Panc1 (cell line): Measurements from ENCODE around the gene PDGFD. TPM values are rescaled to one million over a fixed set of nuclear protein-coding genes. Genes with fewer than 3 reads are reported as not detected.

ENCODE experiments used
- ATAC-seq: fragments of 200-7000 bp; cut with Tn5 transposase; 2 replicates; pipeline ENCODE4 v1.9.1; 2020; ENCODE audit warnings: mild to moderate bottlenecking, moderate library complexity
- BruUV-seq: library from RNA; stranded (reverse); fragments of 400-500 nt; replicated peaks from 2 replicates; lab custom pipeline; 2021; lab: Mats Ljungman, UMichigan
- CTCF ChIA-PET: fragments of 300-600 bp; sonication (Branson Sonifier 250); formaldehyde crosslinking; loops from one replicate; lab custom pipeline; 2022; ENCODE audit warnings: antibody characterized with exemption; lab: Charles Lee
- POLR2A ChIA-PET: fragments of 300-600 bp; sonication (Branson Sonifier 250); formaldehyde crosslinking; loops from one replicate; lab custom pipeline; 2022; ENCODE audit warnings: antibody characterized with exemption; lab: Charles Lee
- DNase-seq: peaks from one replicate; pipeline ENCODE4 v3.0.0-alpha.2; 2010; ENCODE audit warnings: low read depth, low spot score
- H3K27ac ChIP-seq: 2 replicates; pipeline ENCODE4 v1.5.1; 2011; ENCODE audit warnings: mild to moderate bottlenecking, low read length, inconsistent platforms
- H3K27me3 ChIP-seq: fragments of 200-500 bp; sonication (Bioruptor generic); 2 replicates; pipeline ENCODE4 v1.6.0; 2014; ENCODE audit warnings: low read length, inconsistent platforms; ENCODE audit not compliant: control insufficient read depth, insufficient read depth
- H3K36me3 ChIP-seq: fragments of 200-500 bp; sonication (Bioruptor generic); 2 replicates; pipeline ENCODE4 v1.5.1; 2014; ENCODE audit warnings: inconsistent platforms, mild to moderate bottlenecking, low read length, moderate library complexity; ENCODE audit not compliant: control insufficient read depth, insufficient read depth
- H3K4me1 ChIP-seq: 2 replicates; pipeline ENCODE4 v1.5.1; 2011; ENCODE audit warnings: inconsistent platforms, mild to moderate bottlenecking, low read length, moderate library complexity; ENCODE audit not compliant: control insufficient read depth, insufficient read depth
- H3K4me3 ChIP-seq, 2 experiments: 2 replicates each; pipeline ENCODE4 v1.5.1; 2011 to 2012; ENCODE audit warnings: low read depth in 2 of 2, low read length in 2 of 2, mild to moderate bottlenecking in 2 of 2, inconsistent platforms in 1 of 2, moderate library complexity in 1 of 2
- H3K9me3 ChIP-seq: fragments of 200-500 bp; sonication (Bioruptor generic); 2 replicates; pipeline ENCODE4 v1.5.1; 2014; ENCODE audit warnings: low read depth, mild to moderate bottlenecking, inconsistent platforms, low read length, moderate library complexity; ENCODE audit not compliant: control insufficient read depth, insufficient read depth
- POLR2AphosphoS5 ChIP-seq: IDR thresholded peaks from 2 replicates; pipeline ENCODE4 v1.6.1; 2012; ENCODE audit warnings: mild to moderate bottlenecking, low read depth, low read length, moderate library complexity
- SIN3A ChIP-seq: IDR thresholded peaks from 2 replicates; pipeline ENCODE4 v1.6.1; 2012; ENCODE audit warnings: low read depth, mild to moderate bottlenecking, low read length, moderate library complexity, borderline replicate concordance; ENCODE audit not compliant: insufficient read depth
- TCF7L2 ChIP-seq: IDR thresholded peaks from 2 replicates; pipeline ENCODE4 v1.6.1; 2011; ENCODE audit warnings: mild to moderate bottlenecking, low read depth, low read length, inconsistent platforms
- in situ Hi-C: cut with HindIII; loops from 2 replicates; pipeline ENCODE4 v1.10.0; 2016; ENCODE audit warnings: low sequenced_read_pairs, low pct_unique_long_range_greater_than_20kb
- intact Hi-C: fragments of 100-400 bp; cut with micrococcal nuclease; formaldehyde crosslinking; loops from one replicate; pipeline ENCODE4 v1.10.0; 2022; ENCODE audit not compliant: unreplicated experiment
- total RNA-seq: library from RNA; stranded (reverse); gene quantifications from one replicate; pipeline ENCODE4 v1.2.1, GENCODE V29; 2021; ENCODE audit not compliant: unreplicated experiment
- TF ChIP-seq, protein P1 (sequence below): fragments of 450-650 bp; IDR thresholded peaks from 2 replicates; pipeline ENCODE4 v1.5.1; 2017; ENCODE audit warnings: mild to moderate bottlenecking
- TF ChIP-seq, protein P2 (sequence below), 2 experiments: IDR thresholded peaks; 2 replicates each; pipeline ENCODE4 v1.6.1; 2011 to 2012; ENCODE audit warnings: low read depth in 2 of 2, control low read depth in 1 of 2, low read length in 1 of 2, mild to moderate bottlenecking in 1 of 2, moderate library complexity in 1 of 2; ENCODE audit not compliant: insufficient read depth in 1 of 2

The PDGFD gene
- total RNA-seq, 1 experiment from 2014 or later, result 1.3 TPM

DNA sequence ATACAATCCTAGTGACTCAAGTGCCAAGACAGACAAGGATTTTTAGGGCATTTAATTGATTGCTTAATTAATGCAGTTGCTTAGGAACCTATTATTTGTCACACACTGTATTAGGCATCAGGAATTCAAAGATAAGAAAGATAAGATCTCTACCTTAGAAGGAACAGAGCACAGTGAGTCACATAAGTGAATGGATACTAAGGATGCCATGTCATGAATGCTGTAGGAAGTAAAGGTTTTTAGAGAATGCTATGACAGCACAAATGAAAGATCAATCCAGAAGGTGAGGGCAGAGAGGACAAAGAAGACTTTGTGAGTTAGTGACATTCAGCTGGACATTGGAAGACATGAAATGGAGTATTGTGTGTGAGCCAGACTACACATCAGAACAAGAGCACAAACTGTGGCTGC is 275.4 kb downstream of the PDGFD start:
- no peak for TF ChIP-seq SIN3A
- no peak for TF ChIP-seq TCF7L2
- TF ChIP-seq, protein P1, sequence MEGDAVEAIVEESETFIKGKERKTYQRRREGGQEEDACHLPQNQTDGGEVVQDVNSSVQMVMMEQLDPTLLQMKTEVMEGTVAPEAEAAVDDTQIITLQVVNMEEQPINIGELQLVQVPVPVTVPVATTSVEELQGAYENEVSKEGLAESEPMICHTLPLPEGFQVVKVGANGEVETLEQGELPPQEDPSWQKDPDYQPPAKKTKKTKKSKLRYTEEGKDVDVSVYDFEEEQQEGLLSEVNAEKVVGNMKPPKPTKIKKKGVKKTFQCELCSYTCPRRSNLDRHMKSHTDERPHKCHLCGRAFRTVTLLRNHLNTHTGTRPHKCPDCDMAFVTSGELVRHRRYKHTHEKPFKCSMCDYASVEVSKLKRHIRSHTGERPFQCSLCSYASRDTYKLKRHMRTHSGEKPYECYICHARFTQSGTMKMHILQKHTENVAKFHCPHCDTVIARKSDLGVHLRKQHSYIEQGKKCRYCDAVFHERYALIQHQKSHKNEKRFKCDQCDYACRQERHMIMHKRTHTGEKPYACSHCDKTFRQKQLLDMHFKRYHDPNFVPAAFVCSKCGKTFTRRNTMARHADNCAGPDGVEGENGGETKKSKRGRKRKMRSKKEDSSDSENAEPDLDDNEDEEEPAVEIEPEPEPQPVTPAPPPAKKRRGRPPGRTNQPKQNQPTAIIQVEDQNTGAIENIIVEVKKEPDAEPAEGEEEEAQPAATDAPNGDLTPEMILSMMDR, result no peak
- TF ChIP-seq, protein P2, sequence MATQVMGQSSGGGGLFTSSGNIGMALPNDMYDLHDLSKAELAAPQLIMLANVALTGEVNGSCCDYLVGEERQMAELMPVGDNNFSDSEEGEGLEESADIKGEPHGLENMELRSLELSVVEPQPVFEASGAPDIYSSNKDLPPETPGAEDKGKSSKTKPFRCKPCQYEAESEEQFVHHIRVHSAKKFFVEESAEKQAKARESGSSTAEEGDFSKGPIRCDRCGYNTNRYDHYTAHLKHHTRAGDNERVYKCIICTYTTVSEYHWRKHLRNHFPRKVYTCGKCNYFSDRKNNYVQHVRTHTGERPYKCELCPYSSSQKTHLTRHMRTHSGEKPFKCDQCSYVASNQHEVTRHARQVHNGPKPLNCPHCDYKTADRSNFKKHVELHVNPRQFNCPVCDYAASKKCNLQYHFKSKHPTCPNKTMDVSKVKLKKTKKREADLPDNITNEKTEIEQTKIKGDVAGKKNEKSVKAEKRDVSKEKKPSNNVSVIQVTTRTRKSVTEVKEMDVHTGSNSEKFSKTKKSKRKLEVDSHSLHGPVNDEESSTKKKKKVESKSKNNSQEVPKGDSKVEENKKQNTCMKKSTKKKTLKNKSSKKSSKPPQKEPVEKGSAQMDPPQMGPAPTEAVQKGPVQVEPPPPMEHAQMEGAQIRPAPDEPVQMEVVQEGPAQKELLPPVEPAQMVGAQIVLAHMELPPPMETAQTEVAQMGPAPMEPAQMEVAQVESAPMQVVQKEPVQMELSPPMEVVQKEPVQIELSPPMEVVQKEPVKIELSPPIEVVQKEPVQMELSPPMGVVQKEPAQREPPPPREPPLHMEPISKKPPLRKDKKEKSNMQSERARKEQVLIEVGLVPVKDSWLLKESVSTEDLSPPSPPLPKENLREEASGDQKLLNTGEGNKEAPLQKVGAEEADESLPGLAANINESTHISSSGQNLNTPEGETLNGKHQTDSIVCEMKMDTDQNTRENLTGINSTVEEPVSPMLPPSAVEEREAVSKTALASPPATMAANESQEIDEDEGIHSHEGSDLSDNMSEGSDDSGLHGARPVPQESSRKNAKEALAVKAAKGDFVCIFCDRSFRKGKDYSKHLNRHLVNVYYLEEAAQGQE (IDR thresholded peaks at IDR 0.05; ENCODE audit: insufficient read depth in 1 of 2, low read depth in 2 of 2, low read length in 1 of 2), result no peak
- TF ChIP-seq POLR2AphosphoS5, result no peak
- in situ Hi-C loops (no loop called here), intact Hi-C loops (no loop called here)
- Histone ChIP-seq H3K36me3 (no peaks in the 10 kb centered on the region), H3K27me3 (no peaks in the 10 kb centered on the region), H3K27ac (no peak overlapping the region), H3K4me1 (no peaks in the 10 kb centered on the region), H3K9me3 (no peaks in the 10 kb centered on the region), H3K4me3 (no peak overlapping the region)
- BruUV-seq, result no TSS peak
- no peak for ATAC-seq
- no peak for DNase-seq
- ChIA-PET POLR2A (no interaction called here), CTCF (no interaction called here)

DNA sequence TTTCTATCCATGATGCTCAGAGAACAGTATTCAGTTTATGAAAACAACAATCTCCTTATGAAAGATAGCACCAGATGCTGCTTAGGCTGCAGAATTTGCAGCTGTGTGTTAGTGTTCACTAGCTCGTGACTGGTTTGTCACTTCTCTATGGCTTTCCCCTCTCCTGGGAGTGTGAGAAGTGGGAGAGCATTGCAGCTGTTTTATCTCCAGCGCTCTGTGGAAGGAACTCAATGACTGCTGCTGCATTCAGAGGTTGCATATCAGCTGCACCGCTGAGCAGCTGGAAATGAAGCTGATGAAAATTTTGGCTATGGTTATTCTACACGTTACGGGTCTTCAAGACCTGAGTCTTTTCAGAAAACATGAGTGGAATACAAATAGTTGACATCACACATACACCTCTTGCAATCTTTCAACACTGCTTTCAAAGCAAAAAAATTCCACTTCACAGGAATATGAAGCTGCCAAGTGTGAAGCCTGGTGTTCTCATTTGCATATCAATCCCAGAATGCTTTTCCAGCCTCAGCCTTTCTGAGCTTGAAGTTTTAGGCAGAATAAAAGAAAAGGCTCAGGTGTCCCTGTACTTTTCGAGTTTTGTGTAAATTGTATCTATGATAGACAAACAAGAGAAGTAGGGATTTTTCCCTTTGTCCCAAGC is 276.8 kb downstream of the PDGFD start:
- ChIA-PET CTCF (no interaction called here), POLR2A (no interaction called here)
- H3K36me3 ChIP-seq, result no peaks in the 10 kb centered on the region
- H3K4me1 ChIP-seq, result no peaks in the 10 kb centered on the region
- no peaks in the 10 kb centered on the region for H3K9me3 ChIP-seq
- ATAC-seq, result no peak
- no TSS peak for BruUV-seq
- TF ChIP-seq, protein P1, result no peak
- TF ChIP-seq POLR2AphosphoS5, result no peak
- TF ChIP-seq, protein P2 (IDR thresholded peaks at IDR 0.05; ENCODE audit: insufficient read depth in 1 of 2, low read depth in 2 of 2, low read length in 1 of 2), result no peak
- TF ChIP-seq SIN3A, result no peak
- no peak for TF ChIP-seq TCF7L2
- no peaks in the 10 kb centered on the region for H3K27me3 ChIP-seq
- in situ Hi-C loops, result no loop called here
- DNase-seq, result no peak
- intact Hi-C loops, result no loop called here
- no peak overlapping the region for H3K4me3 ChIP-seq
- H3K27ac ChIP-seq, result no peak overlapping the region
